Suprapubic skin (tissue), 4 donors: ENCODE measurements around the gene BST2.

Source experiments
- CTCF ChIP-seq, 2 donors: fragments of 200-600 bp in 1 of 2; fragments of 450-650 bp in 1 of 2; sonication (generic) in 1 of 2; IDR thresholded peaks; one replicate each; pipeline ENCODE4 v1.5.1; 2016 to 2019; ENCODE audit warnings: antibody characterized with exemption in 2 of 2, mild to moderate bottlenecking in 1 of 2, moderate library complexity in 1 of 2
- EP300 ChIP-seq: sonication (generic); formaldehyde crosslinking; IDR thresholded peaks from one replicate; pipeline ENCODE4 v1.6.1; 2017; ENCODE audit warnings: antibody characterized with exemption
- POLR2A ChIP-seq, 2 donors: fragments of 450-650 bp; IDR thresholded peaks; one replicate each; pipeline ENCODE4 v1.6.1; 2017; ENCODE audit warnings: antibody characterized with exemption in 2 of 2, mild to moderate bottlenecking in 2 of 2, moderate library complexity in 2 of 2
- POLR2AphosphoS5 ChIP-seq, 3 donors: sonication (generic); formaldehyde crosslinking; IDR thresholded peaks; one replicate each; pipeline ENCODE4 v1.6.1; 2017; ENCODE audit warnings: antibody characterized with exemption in 3 of 3

GRCh38 chr19:17419154-17419620 lies 13.8 kb upstream of the BST2 start:
- no peak for TF ChIP-seq POLR2A (IDR thresholded peaks at IDR 0.05)
- no peak for TF ChIP-seq CTCF (IDR thresholded peaks at IDR 0.05)
- no peak for TF ChIP-seq EP300
- no peak for TF ChIP-seq POLR2AphosphoS5 (IDR thresholded peaks at IDR 0.05)
